Measurements from ENCODE around the gene SEC24D. TPM values are rescaled to one million over a fixed set of nuclear protein-coding genes. Genes with fewer than 3 reads are reported as not detected.

SEC24D gene
- total RNA-seq, 1 experiment from 2014 or later: 32.0 TPM

DNA sequence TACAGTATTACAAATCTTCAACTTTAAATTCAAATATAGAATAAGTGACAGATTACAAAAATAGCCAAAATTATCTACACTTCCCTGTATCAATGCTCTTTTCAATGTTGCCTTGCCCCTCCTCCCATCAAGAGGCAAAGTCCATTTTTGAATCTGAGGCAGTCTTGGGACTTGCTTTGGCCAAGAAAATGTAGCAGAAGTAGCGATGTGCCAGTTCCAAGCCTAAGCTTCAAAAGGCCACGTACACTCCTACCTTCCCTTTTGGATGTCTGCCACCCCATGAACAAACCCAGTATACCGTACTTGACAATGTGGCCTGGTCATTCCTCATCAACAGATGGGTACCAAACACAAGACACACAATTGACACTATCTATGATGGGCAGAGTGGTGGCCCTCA lies 24.1 kb downstream of the SEC24D start:
- no peak overlapping the region for H3K4me3 ChIP-seq (ENCODE audit: low read depth, low read length)
- H3K4me3 Mint-ChIP-seq (ENCODE audit: unreplicated experiment): no peak overlapping the region
- H3K27me3 Mint-ChIP-seq (ENCODE audit: insufficient read depth, unreplicated experiment): no peaks in the 10 kb centered on the region
- no peaks in the 10 kb centered on the region for H3K27me3 ChIP-seq (replicated peaks; ENCODE audit: control insufficient read depth, insufficient read depth, low read length)
- H3K4me1 ChIP-seq: no peaks in the 10 kb centered on the region
- no peaks in the 10 kb centered on the region for H3K4me1 Mint-ChIP-seq (ENCODE audit: low read depth, unreplicated experiment)
- intact Hi-C loops (cut with micrococcal nuclease; ENCODE audit: unreplicated experiment): no loop called here
- peaks cover 32% of the 10 kb centered on the region for H3K36me3 Mint-ChIP-seq (ENCODE audit: insufficient read depth, unreplicated experiment)
- ChIA-PET POLR2A (no interaction called here), CTCF (no interaction called here)
- no TSS peak for BruUV-seq (replicated peaks)
- DNase-seq: no peak
- H3K36me3 ChIP-seq (ENCODE audit: control insufficient read depth, insufficient read depth, low read length): no peaks in the 10 kb centered on the region
- H3K27ac Mint-ChIP-seq (ENCODE audit: unreplicated experiment): no peak overlapping the region
- H3K9me3 ChIP-seq: no peaks in the 10 kb centered on the region; the same call in 1 of the 2 replicates
- no peak for TF ChIP-seq CTCF (IDR thresholded peaks at IDR 0.05; ENCODE audit: insufficient read depth in 1 of 2, low read depth in 1 of 2, low read length in 1 of 2, severe bottlenecking in 1 of 2, unreplicated experiment in 1 of 2)
- no peaks in the 10 kb centered on the region for H3K9me3 Mint-ChIP-seq (ENCODE audit: unreplicated experiment)

- Histone ChIP-seq H3K36me3 (ENCODE audit: control insufficient read depth, insufficient read depth, low read length) (no peaks in the 10 kb centered on the region), H3K27me3 (replicated peaks; ENCODE audit: control insufficient read depth, insufficient read depth, low read length) (no peaks in the 10 kb centered on the region), H3K9me3 (no peaks in the 10 kb centered on the region), H3K4me1 (no peaks in the 10 kb centered on the region), H3K4me3 (ENCODE audit: low read depth, low read length) (no peak overlapping the region)
- no peaks in the 10 kb centered on the region for H3K27me3 Mint-ChIP-seq (ENCODE audit: insufficient read depth, unreplicated experiment)
- no peak for DNase-seq
- ChIA-PET CTCF (no interaction called here), POLR2A (no interaction called here)
- no peak overlapping the region for H3K27ac Mint-ChIP-seq (ENCODE audit: unreplicated experiment)
- no peak for TF ChIP-seq CTCF (IDR thresholded peaks at IDR 0.05; ENCODE audit: insufficient read depth in 1 of 2, low read depth in 1 of 2, low read length in 1 of 2, severe bottlenecking in 1 of 2, unreplicated experiment in 1 of 2)
- H3K4me3 Mint-ChIP-seq (ENCODE audit: unreplicated experiment): no peak overlapping the region
- no TSS peak for BruUV-seq (replicated peaks)
- H3K4me1 Mint-ChIP-seq (ENCODE audit: low read depth, unreplicated experiment): no peaks in the 10 kb centered on the region
- no peaks in the 10 kb centered on the region for H3K9me3 Mint-ChIP-seq (ENCODE audit: unreplicated experiment)
- peaks cover 32% of the 10 kb centered on the region for H3K36me3 Mint-ChIP-seq (ENCODE audit: insufficient read depth, unreplicated experiment)
- intact Hi-C loops (cut with micrococcal nuclease; ENCODE audit: unreplicated experiment): no loop called here
Measured at GRCh38 chr4:118810991-118811764, 24.7 kb downstream of the SEC24D start.

GRCh38 chr4:118807659-118808058 lies 28.3 kb downstream of the SEC24D start:
- H3K27ac Mint-ChIP-seq (ENCODE audit: unreplicated experiment): no peak overlapping the region
- H3K9me3 ChIP-seq: no peaks in the 10 kb centered on the region
- intact Hi-C loops (cut with micrococcal nuclease; ENCODE audit: unreplicated experiment): no loop called here
- H3K36me3 ChIP-seq (ENCODE audit: control insufficient read depth, insufficient read depth, low read length): no peaks in the 10 kb centered on the region
- BruUV-seq (replicated peaks): no TSS peak
- no peaks in the 10 kb centered on the region for H3K4me1 Mint-ChIP-seq (ENCODE audit: low read depth, unreplicated experiment)
- H3K27me3 Mint-ChIP-seq (ENCODE audit: insufficient read depth, unreplicated experiment): no peaks in the 10 kb centered on the region
- no peaks in the 10 kb centered on the region for H3K4me1 ChIP-seq
- peaks cover 24% of the 10 kb centered on the region for H3K36me3 Mint-ChIP-seq (ENCODE audit: insufficient read depth, unreplicated experiment)
- no peak for DNase-seq
- ChIA-PET POLR2A (no interaction called here), CTCF (no interaction called here)
- TF ChIP-seq CTCF (IDR thresholded peaks at IDR 0.05; ENCODE audit: insufficient read depth in 1 of 2, low read depth in 1 of 2, low read length in 1 of 2, severe bottlenecking in 1 of 2, unreplicated experiment in 1 of 2): no peak
- H3K9me3 Mint-ChIP-seq (ENCODE audit: unreplicated experiment): no peaks in the 10 kb centered on the region
- H3K4me3 Mint-ChIP-seq (ENCODE audit: unreplicated experiment): no peak overlapping the region
- no peak overlapping the region for H3K4me3 ChIP-seq (ENCODE audit: low read depth, low read length)
- no peaks in the 10 kb centered on the region for H3K27me3 ChIP-seq (replicated peaks; ENCODE audit: control insufficient read depth, insufficient read depth, low read length)
